Left lung (tissue), 10 donors: ENCODE measurements around the gene QSER1. TPM values are rescaled to one million over a fixed set of nuclear protein-coding genes. Genes with fewer than 3 reads are reported as not detected.

Source experiments
- ATAC-seq: fragments of 200-7000 bp; cut with Tn5 transposase; one replicate; pipeline ENCODE4 v1.9.1; 2020; ENCODE audit warnings: moderate library complexity
- DNase-seq, 4 donors: peaks; one replicate each; pipeline ENCODE4 v3.0.0-alpha.2; 2013 to 2020
- H3K27ac ChIP-seq, 2 donors: fragments of 200-600 bp; sonication (generic) in 1 of 2; one replicate each; pipeline versions ENCODE4 v1.5.0 to v1.8.0; 2020 to 2021
- H3K27me3 ChIP-seq, 2 donors: fragments of 200-600 bp; sonication (generic) in 1 of 2; one replicate each; pipeline versions ENCODE4 v1.5.0 to v1.8.0; 2020 to 2021
- H3K36me3 ChIP-seq, 2 donors: fragments of 200-600 bp; sonication (generic) in 1 of 2; one replicate each; pipeline versions ENCODE4 v1.5.0 to v1.8.0; 2020 to 2021
- H3K4me1 ChIP-seq, 2 donors: fragments of 200-600 bp; one replicate each; pipeline ENCODE4 v1.8.0; 2021
- H3K4me3 ChIP-seq, 2 donors: fragments of 200-600 bp; sonication (generic) in 1 of 2; one replicate each; pipeline versions ENCODE4 v1.5.0 to v1.8.0; 2020 to 2021; ENCODE audit warnings: mild to moderate bottlenecking in 1 of 2
- H3K9me3 ChIP-seq, 2 donors: fragments of 200-600 bp; sonication (generic) in 1 of 2; one replicate each; pipeline versions ENCODE4 v1.5.0 to v1.8.0; 2020 to 2021
- intact Hi-C, 2 donors: fragments of 100-400 bp; cut with DNase I; formaldehyde crosslinking; loops; one replicate each; pipeline versions ENCODE4 v1.11.2 to v1.14.2; 2022
- polyA plus RNA-seq, 6 donors: library from polyadenylated mRNA; unstranded; fragments of 120-200 nt; gene quantifications; one replicate each; pipeline ENCODE4 v1.2.1, GENCODE V29; 2013; ENCODE audit not compliant: insufficient read length in 6 of 6
- total RNA-seq, 2 donors: library from RNA; stranded (reverse); fragmentation: NEBNext Ultra II Directional; extraction: Animal tissue kit (Norgen Biotek cat#: 25700); gene quantifications; one replicate each; pipeline ENCODE4 v1.2.1, GENCODE V29; 2021
- TF ChIP-seq, protein P1 (sequence below), 2 donors: fragments of 200-600 bp; sonication (generic) in 1 of 2; IDR thresholded peaks; one replicate each; pipeline versions ENCODE4 v1.5.0 to v1.8.0; 2021; ENCODE audit warnings: antibody characterized with exemption in 2 of 2
- donor health status: DM: no; HTN: yes; CAD: no.
- donor health status: DM: no; HTN: no; CAD: no.

The QSER1 gene
- total and polyA plus RNA-seq, 8 donors: 23.4 to 47.4 (median 41.0) TPM

DNA sequence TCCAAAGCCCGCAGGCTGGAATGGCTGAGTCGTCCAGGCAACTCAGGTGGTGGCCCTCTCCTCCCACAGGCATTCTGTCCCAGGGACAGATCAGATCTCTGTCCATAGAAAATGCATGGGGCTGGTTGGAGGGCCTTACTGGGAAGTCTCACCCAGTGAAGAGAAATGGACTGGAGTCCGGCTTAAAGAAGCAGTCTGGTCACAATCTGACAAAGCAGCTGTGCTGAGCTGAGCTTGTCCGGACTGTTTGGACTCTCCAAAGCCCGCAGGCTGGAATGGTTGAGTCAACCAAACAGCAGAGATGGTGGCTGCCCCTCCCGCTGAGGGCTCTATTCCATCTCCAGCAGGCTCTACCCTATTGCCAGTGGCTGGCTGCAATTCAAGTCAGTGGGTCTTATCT, 108.7 kb downstream of the QSER1 start:
- intact Hi-C loops: no loop called here
- Histone ChIP-seq H3K4me1 (peaks cover 0 to 4% of the 10 kb centered on the region in 2 donors), H3K27ac (no peak overlapping the region), H3K27me3 (no peaks in the 10 kb centered on the region), H3K4me3 (no peak overlapping the region), H3K36me3 (no peaks in the 10 kb centered on the region), H3K9me3 (peaks cover 0 to 2% of the 10 kb centered on the region in 2 donors)
- ATAC-seq (no peak), DNase-seq (no peak)
- TF ChIP-seq, protein P1, sequence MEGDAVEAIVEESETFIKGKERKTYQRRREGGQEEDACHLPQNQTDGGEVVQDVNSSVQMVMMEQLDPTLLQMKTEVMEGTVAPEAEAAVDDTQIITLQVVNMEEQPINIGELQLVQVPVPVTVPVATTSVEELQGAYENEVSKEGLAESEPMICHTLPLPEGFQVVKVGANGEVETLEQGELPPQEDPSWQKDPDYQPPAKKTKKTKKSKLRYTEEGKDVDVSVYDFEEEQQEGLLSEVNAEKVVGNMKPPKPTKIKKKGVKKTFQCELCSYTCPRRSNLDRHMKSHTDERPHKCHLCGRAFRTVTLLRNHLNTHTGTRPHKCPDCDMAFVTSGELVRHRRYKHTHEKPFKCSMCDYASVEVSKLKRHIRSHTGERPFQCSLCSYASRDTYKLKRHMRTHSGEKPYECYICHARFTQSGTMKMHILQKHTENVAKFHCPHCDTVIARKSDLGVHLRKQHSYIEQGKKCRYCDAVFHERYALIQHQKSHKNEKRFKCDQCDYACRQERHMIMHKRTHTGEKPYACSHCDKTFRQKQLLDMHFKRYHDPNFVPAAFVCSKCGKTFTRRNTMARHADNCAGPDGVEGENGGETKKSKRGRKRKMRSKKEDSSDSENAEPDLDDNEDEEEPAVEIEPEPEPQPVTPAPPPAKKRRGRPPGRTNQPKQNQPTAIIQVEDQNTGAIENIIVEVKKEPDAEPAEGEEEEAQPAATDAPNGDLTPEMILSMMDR (IDR thresholded peaks at IDR 0.05): no peak

DNA sequence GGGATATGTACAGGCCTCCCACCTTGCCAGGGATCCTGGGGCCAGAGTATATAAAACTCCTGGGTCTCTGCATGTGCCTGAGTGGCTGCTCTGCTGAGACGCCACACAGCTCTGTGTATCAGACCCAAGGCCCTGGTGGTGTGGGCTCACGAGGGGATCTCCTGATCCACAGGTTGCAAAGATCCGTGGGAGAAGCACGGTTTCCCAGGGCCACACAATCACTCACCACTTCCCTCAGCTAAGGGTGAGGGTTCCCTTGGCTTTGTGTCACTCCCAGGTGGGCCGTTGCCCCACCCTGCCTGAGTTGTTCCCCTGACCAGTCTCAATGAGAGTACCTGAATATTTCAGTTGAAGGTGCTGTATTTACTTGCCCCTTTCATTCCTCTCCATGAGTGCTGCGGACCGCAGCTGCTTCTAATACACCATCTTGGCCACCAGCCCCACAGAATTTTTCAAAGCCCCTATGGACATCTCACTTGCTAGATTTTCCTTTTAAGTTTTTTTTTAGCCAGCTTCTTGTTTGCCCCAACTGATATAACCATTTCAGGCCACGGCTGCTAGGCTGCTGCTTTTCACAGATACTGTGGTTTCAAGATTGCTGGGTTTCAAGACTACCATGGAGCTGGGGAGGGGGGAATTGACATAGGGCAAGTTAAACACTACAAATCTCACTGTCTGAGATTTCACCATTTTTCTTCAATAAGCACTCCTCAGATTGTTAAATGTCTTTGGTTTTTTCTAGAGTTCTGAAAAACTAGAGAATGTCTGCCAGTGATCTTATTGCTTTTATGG, 109.3 kb downstream of the QSER1 start:
- no peaks in the 10 kb centered on the region for H3K36me3 ChIP-seq
- TF ChIP-seq, protein P1 (IDR thresholded peaks at IDR 0.05): no peak
- ATAC-seq (peak; percentile 54), DNase-seq (peak in 1 of 4 donors; percentile 24)
- no peak overlapping the region for H3K27ac ChIP-seq
- peaks cover 0 to 2% of the 10 kb centered on the region in 2 donors for H3K9me3 ChIP-seq
- peaks cover 0 to 4% of the 10 kb centered on the region in 2 donors for H3K4me1 ChIP-seq
- no peak overlapping the region for H3K4me3 ChIP-seq
- intact Hi-C loops: no loop called here
- H3K27me3 ChIP-seq: no peaks in the 10 kb centered on the region

DNA sequence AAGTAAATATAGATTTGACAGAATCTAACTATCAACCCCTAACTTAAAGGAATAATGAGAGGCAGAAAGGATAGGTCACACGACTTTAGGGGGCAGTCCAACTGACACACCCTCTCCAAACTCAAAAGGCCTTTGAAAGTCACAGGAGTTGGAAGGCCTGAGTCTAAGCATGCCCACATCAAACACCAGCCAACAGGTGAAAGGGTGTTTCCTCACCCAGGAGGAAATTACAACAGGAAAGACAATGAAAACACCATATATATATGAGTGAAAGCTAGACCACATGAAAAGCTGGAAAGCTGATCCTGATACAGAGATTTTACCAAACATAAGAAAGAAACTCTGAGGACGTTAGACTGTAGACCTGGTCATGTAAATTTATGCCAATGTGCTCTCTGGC, 112.6 kb downstream of the QSER1 start:
- H3K27me3 ChIP-seq: no peaks in the 10 kb centered on the region
- no peaks in the 10 kb centered on the region for H3K9me3 ChIP-seq
- no peaks in the 10 kb centered on the region for H3K36me3 ChIP-seq
- H3K27ac ChIP-seq: no peak overlapping the region
- H3K4me3 ChIP-seq: no peak overlapping the region
- intact Hi-C loops: no loop called here
- DNase-seq (no peak), ATAC-seq (no peak)
- TF ChIP-seq, protein P1 (IDR thresholded peaks at IDR 0.05): no peak
- H3K4me1 ChIP-seq: peaks cover 0 to 4% of the 10 kb centered on the region in 2 donors

DNA sequence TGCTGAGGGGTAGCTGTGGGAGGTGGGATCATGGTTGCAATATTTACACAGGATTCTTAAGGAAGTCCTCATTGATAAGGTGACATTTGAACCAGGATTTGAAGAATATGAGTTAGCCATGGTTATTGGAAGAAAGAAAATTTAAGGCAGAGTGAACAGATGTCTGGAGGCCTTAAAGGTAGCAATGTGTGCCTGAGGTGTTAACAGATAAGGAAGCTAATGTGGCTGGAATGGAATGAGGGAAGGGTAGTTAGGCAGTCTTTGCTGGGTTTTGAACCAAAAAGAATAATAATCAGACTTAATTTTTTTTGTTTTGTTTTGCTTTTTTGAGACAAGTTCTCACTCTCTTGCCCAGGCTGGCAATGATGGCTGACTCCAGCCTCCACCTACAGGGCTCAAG, 113.4 kb downstream of the QSER1 start:
- Histone ChIP-seq H3K27me3 (no peaks in the 10 kb centered on the region), H3K4me1 (peaks cover 0 to 4% of the 10 kb centered on the region in 2 donors), H3K9me3 (no peaks in the 10 kb centered on the region), H3K27ac (no peak overlapping the region), H3K4me3 (no peak overlapping the region), H3K36me3 (no peaks in the 10 kb centered on the region)
- TF ChIP-seq, protein P1 (IDR thresholded peaks at IDR 0.05): no peak
- intact Hi-C loops: no loop called here
- DNase-seq (no peak), ATAC-seq (no peak)

DNA sequence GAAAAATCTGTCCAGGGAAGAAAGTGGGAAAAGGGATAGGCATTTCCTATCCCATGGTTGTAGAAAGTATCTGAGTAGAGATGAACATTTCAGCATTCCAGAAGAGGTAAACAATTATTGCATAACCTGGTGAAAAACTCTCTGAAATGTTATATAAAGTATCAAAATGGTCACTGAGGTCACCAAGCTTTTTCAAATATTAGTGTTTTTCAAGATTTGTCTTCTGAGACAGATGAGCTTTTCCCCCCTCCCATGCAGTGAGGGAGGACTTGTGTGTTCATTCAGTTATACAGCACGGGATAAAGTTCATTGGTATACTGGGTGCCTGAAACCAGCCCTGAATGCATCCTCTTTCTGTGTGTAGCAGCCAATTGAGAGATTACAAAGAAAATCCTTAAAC, 121.1 kb downstream of the QSER1 start:
- TF ChIP-seq, protein P1 (IDR thresholded peaks at IDR 0.05): no peak
- Histone ChIP-seq H3K4me3 (no peak overlapping the region), H3K27ac (no peak overlapping the region), H3K9me3 (no peaks in the 10 kb centered on the region), H3K36me3 (no peaks in the 10 kb centered on the region), H3K27me3 (peaks cover 0 to 32% of the 10 kb centered on the region in 2 donors), H3K4me1 (peaks cover 6 to 22% of the 10 kb centered on the region in 2 donors)
- DNase-seq (no peak), ATAC-seq (no peak)
- intact Hi-C loops: no loop called here
